Stimulated activated naive CD8-positive, alpha-beta T cell treated with anti-CD3 and anti-CD28 coated beads, Interleukin-15, amount 100 ng/mL, for 72 hours (primary cell): ENCODE measurements around the gene HSD17B8.

Experiments
- ATAC-seq: fragments of 150-1000 bp; cut with Tn5 transposase; 2 replicates; pipeline ENCODE4 v1.10.0; 2021; ENCODE audit warnings: mild to moderate bottlenecking, moderate library complexity
- DNase-seq, 2 donors: peaks; one replicate each; pipeline ENCODE4 v3.0.0; 2021 to 2022
- H3K27ac Mint-ChIP-seq, 2 donors: one replicate each; pipeline ENCODE4 v1.8.0; 2022; ENCODE audit warnings: mild to moderate bottlenecking in 2 of 2, mixed read lengths in 2 of 2, moderate library complexity in 2 of 2
- H3K27me3 Mint-ChIP-seq: one replicate; pipeline ENCODE4 v1.8.0; 2022; ENCODE audit warnings: mixed read lengths
- H3K4me1 Mint-ChIP-seq: one replicate; pipeline ENCODE4 v1.8.0; 2022; ENCODE audit warnings: mild to moderate bottlenecking, mixed read lengths
- H3K4me3 Mint-ChIP-seq, 2 donors: one replicate each; pipeline ENCODE4 v1.8.0; 2022; ENCODE audit warnings: mild to moderate bottlenecking in 2 of 2, mixed read lengths in 2 of 2, moderate library complexity in 1 of 2
- H3K9me3 Mint-ChIP-seq, 2 donors: one replicate each; pipeline ENCODE4 v1.8.0; 2022; ENCODE audit warnings: mixed read lengths in 2 of 2

Gene HSD17B8

DNA sequence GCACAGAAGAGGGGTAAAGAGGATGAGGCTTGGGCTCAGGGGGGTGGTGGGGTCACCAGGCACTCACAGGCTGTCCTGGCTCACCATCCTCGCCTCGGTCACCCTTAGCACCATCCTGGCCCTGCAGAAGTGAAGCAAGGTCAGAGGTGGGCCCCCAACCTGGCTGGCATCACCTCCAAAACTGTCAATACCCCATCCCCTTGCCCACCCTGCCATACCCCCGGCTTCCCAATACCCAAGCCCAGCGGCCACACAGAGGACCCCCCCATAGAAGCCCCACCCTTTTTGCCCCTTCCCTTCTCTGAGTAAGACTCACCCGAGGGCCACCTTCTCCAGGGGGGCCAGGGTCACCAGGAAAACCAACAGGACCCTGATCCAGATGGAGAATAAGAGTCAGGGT, 35.8 kb upstream of the HSD17B8 start:
- Mint-ChIP-seq H3K27me3 (peaks cover 7% of the 10 kb centered on the region), H3K27ac (no peak overlapping the region), H3K4me3 (no peak overlapping the region), H3K9me3 (no peaks in the 10 kb centered on the region), H3K4me1 (peaks cover 4% of the 10 kb centered on the region)
- ATAC-seq (no peak), DNase-seq (no peak)

DNA sequence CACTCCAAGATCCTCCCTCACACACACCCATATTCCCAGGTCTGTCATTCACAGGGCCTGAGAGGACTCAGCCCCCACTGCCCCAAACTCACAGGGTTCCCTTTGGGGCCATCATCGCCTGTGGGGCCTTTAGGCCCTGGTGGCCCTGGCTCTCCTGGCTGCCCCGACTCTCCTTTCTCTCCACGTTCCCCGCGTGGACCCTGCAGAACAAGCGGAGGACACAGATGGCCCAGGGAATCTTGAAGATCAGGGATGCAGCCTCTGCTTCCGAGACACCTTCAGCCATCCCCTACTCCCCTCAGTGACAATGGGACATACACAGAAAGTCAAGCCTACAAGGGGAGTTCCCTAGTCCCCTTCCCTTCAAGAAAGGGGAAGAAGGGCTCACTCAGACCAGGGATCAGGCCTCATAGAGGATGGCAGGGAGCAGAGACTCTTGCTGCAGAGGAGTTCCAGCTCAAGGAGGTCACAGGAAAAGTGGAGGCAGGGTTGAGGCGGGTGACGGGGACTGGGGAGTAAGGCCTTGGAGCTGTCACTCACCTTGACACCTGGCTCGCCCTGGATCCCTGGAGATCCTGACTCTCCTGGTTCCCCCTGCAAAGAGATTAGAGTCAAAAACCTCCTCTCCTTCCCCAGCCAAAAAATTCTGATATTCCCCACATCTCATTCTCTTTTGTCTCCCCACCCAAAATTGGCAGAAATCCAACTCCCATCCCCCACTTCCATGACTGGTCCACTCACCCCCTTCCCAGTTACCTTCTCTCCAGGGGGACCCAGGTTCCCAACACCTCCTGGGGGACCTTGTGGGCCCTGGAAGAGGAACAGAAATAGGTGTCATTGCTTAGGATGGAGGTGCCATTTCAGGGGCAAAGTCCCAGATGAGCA, 34.9 kb upstream of the HSD17B8 start:
- DNase-seq, result no peak
- H3K27ac Mint-ChIP-seq, result no peak overlapping the region
- H3K4me1 Mint-ChIP-seq, result no peaks in the 10 kb centered on the region
- H3K9me3 Mint-ChIP-seq, result no peaks in the 10 kb centered on the region
- H3K27me3 Mint-ChIP-seq, result no peaks in the 10 kb centered on the region
- H3K4me3 Mint-ChIP-seq, result no peak overlapping the region
- no peak for ATAC-seq

DNA sequence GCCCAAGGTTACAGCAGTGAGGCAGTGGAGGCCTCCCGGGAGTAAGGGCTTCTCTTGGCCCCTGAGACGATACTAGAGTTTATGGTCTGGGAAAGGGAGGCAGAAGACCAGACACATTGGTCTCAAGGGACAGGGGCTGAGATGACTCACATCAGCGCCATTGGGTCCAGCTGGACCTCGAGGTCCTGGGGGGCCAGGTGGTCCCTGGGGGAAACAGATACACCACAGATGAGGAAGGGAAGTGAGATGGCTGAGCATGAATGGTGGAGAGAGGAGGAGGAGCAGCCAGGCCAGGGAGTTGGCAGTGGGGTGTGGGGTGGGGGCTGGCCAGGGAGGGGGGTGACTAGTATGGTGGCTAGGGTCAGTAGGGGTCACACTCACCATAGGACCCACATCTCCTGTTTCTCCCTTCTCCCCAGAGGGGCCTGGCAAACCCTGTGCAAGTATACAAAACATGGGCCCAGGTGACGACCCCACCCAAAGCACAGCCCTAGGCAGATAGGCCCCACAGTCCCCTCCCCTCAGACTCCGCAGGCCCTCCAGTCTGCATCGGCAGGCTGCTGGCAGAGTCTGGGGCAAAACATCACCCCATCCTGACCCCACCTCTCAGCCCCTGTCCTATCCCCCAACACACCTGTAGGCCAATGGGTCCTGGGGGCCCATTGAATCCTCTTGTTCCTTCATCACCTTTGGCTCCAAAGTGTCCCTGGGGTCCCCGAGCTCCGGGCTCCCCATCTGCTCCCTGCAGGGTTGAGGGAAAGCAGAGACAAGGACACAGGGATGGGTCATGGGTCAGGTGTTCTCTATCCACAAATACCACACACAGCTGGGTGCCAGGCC, 34.1 kb upstream of the HSD17B8 start:
- Mint-ChIP-seq H3K27me3 (no peaks in the 10 kb centered on the region), H3K9me3 (no peaks in the 10 kb centered on the region), H3K4me1 (no peaks in the 10 kb centered on the region), H3K27ac (no peak overlapping the region), H3K4me3 (no peak overlapping the region)
- ATAC-seq, result no peak
- no peak for DNase-seq

DNA sequence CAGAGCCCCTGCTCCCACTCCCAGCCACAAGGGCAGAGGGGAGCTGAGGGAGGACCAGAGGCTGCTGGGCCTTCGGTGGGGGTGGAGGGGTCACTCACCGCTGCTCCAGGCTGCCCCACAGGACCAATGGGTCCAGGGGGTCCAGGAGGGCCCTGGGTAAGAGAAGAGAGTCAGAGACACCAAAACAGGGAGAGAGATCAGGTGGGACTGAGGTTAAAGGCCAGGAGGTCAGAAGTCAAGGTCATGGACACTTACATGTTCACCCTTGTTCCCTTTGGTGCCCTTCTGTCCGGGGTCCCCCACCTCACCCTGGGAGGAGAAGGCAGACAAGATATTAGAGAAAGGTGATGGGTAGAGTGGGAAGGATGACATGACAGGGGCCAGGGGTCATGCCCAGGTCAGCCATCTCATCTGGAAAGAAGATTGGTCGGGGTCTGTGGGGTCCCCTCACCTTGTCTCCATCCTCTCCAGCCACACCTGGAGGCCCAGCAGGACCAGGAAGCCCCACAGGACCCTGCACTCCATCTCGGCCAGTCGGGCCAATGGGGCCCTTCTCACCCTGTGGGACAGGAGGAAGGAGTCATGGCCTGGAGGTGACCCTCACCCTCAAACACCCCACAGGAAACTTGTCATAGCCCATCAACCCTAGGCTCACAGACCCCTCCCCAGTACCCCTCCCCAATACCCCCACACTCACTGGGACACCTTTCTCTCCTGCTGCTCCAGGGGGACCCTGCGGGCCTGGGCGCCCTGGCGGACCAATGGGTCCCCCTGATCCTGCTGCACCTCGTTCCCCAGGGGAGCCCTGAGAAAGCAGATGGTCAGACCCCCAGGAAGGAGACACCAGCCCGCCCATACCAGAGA, 33.2 kb upstream of the HSD17B8 start:
- no peak for DNase-seq
- Mint-ChIP-seq H3K4me1 (no peaks in the 10 kb centered on the region), H3K27me3 (no peaks in the 10 kb centered on the region), H3K4me3 (no peak overlapping the region), H3K9me3 (no peaks in the 10 kb centered on the region), H3K27ac (peak overlapping the region in 1 of 2 donors; percentile 82)
- no peak for ATAC-seq

DNA sequence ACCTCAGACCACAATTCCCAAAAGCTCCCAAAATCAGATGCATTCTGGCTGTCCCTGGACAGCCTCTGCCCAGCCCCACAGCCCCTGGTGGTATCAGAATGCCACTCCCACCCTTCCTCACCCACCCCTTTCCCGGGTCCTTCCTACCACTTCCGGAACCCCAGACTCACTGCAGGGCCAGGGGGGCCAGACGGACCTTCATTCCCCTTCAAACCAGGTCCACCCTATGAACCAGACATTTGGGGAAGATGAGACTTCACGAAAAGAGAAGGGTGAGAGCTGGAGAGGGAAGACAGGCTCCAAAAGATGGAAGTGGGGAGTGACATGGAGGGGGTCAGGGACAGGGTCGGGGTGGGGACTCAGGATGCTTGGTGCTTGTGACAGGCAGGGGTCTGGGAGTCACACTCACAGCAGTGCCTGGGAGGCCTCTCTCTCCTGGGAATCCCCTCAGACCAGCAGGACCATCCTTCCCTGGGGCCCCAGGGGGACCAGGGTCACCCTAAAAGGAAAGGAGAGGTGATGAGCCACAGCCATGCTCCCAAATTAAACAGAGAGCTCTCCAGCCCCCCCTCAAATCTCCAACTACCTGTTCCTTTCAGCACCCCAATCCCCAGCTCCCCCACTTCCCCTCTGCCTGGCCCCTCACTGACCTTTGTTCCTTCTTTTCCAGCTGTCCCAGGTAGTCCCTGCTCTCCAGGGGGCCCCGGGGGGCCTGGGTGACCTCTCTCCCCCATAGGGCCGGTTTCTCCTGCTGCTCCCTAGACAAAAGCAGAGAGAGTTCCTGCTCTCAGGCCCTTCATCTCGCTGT, 32.4 kb upstream of the HSD17B8 start:
- no peaks in the 10 kb centered on the region for H3K27me3 Mint-ChIP-seq
- ATAC-seq, result no peak
- no peak for DNase-seq
- H3K27ac Mint-ChIP-seq, result peak overlapping the region in 1 of 2 donors; percentile 13
- H3K4me1 Mint-ChIP-seq, result no peaks in the 10 kb centered on the region
- H3K4me3 Mint-ChIP-seq, result no peak overlapping the region
- no peaks in the 10 kb centered on the region for H3K9me3 Mint-ChIP-seq

DNA sequence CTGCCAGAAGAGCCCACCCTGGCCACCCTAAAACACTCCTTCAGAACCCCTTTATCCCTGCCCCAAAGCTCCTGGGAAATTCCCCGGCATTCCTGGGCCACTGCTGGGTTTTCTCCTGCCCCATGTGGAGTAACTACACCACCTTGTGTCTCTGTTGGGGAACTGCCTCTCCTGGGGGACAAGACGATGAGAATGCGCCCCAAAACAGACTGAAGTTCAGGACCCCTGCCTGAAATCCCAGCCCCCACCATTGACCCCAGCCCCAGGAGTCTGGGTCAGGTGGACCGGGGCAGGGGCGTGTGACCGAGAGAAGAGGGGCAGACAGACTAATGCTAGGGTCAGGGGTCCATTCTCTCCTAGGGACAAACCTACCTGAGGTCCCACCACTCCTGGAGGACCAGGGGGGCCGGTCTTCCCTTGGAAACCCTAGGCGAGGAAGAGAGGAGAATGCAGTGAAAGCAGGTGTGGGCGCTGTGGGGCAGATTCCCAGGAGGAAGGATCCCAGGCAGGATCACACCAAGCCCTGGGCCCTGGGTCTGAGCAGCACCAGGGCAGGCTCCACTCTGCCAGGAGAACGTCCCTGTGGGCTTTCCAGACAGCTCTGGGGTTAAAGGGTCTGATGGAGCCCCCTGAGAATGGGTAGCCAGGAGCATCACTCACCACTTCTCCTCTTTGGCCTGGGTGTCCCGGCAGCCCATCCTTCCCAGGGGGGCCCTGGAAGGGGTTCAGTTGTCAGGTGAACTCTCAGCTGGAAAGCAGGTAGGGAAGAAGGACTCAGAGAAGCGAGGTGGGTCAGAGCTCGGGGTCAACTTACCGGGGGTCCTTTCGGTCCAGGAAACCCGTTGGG, 31.5 kb upstream of the HSD17B8 start:
- peak overlapping the region; percentile 13 to 28 for H3K27ac Mint-ChIP-seq
- H3K9me3 Mint-ChIP-seq, result no peaks in the 10 kb centered on the region
- no peaks in the 10 kb centered on the region for H3K27me3 Mint-ChIP-seq
- H3K4me3 Mint-ChIP-seq, result no peak overlapping the region
- ATAC-seq, result no peak
- H3K4me1 Mint-ChIP-seq, result no peaks in the 10 kb centered on the region
- DNase-seq, result no peak

DNA sequence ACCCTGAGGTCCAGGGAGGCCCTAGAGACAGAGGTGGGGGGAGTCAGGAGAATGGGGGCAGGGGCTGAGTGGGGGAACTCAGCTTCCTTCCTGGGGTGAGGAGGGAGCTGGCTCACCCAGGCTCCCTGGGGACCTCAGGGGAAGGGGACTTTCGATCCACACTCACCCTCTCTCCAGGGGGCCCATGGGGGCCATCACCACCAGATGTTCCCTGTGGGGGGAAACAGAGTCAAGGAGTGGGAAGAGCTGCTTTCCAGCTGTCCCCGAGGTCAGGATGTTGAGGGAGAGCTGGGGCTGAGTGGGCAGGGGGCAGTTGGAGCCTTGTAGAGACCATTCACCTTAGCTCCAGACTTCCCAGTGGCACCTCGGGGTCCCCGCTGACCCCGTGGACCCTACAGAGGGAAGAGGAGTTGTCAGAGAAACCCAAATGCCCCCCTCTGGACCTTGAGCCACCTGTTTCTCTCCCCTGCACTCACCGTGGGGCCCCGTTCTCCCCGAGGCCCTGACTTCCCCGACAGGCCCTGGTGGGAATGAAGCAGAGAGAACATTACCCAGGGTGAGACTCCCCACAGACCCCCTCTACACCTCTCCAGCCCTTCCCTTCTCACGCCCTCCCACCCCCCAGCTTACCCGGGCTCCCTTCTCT, 30.8 kb upstream of the HSD17B8 start:
- ATAC-seq (no peak), DNase-seq (no peak)
- H3K4me1 Mint-ChIP-seq, result no peaks in the 10 kb centered on the region
- H3K9me3 Mint-ChIP-seq, result no peaks in the 10 kb centered on the region
- no peak overlapping the region for H3K27ac Mint-ChIP-seq
- H3K4me3 Mint-ChIP-seq, result no peak overlapping the region
- H3K27me3 Mint-ChIP-seq, result no peaks in the 10 kb centered on the region

DNA sequence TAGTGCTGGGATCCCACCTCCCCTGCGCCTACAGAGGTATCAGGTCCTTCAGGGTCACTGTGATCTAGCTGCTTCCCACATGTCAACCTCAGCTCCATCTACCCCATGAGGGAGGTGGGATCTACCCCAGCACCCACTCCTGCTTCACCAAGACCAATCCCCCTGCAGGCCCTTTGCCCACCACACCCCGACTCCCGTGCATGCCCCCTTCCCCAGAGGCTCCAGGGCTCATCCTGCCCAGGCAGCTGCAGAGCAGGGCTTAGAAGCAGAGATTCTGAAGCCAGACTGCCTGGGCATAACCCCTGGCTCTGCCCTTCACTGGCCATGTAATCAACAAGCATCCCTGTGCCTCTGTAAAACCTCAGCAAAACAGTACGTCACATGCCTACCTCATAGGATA, 29.7 kb upstream of the HSD17B8 start:
- no peak overlapping the region for H3K4me3 Mint-ChIP-seq
- no peaks in the 10 kb centered on the region for H3K4me1 Mint-ChIP-seq
- H3K9me3 Mint-ChIP-seq, result no peaks in the 10 kb centered on the region
- no peak overlapping the region for H3K27ac Mint-ChIP-seq
- DNase-seq, result no peak
- no peaks in the 10 kb centered on the region for H3K27me3 Mint-ChIP-seq
- ATAC-seq, result no peak

DNA sequence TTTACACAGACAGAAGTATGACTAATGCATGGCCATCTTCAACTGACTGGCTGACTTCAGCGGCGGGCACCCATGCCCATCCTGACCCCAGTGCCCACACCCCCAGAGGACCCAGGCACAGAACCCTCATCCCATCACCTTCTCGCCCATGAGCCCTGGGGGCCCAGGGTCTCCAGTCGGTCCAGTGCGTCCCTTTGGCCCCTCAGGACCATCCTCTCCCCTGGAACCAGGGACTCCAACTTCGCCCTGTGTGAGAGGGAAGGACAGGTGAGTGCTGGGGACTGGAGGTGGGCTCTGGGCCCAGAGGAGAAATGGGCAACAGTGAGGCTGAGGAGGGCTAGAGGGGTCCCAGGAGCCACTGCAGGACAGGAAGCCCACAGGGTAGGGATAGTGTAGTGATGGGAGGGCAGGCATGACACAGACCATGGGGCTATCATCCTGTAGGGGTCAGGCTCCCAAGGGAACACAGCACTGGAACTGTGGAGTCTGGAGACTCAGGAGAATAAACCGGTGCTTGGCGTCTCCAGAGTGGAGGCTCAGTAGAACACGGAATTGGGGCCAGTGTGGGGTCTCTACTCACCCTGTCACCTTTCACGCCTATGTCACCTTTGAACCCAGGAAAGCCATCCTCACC, 28.9 kb upstream of the HSD17B8 start:
- H3K27me3 Mint-ChIP-seq, result no peaks in the 10 kb centered on the region
- DNase-seq, result no peak
- H3K27ac Mint-ChIP-seq, result no peak overlapping the region
- no peak for ATAC-seq
- no peaks in the 10 kb centered on the region for H3K9me3 Mint-ChIP-seq
- H3K4me3 Mint-ChIP-seq, result no peak overlapping the region
- no peaks in the 10 kb centered on the region for H3K4me1 Mint-ChIP-seq

DNA sequence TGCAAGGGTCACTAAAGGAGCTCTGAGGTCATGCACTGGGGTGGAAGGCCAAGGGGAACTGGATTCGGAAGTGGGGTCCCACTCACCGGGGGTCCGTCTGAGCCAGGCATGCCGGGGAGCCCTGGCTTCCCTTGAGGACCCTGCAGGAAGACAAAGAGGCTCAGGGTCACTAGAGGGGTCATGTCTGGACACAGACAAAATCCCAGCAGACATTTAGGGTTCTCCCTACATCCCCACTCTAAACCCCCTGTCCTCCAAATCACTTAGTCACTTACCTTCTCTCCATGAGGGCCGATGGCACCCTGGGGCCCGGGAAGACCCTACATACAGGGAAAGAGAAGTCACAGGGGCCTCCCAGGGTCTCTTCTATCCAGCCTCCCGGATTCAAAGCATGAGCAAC, 27.5 kb upstream of the HSD17B8 start:
- ATAC-seq (no peak), DNase-seq (no peak)
- Mint-ChIP-seq H3K27me3 (no peaks in the 10 kb centered on the region), H3K4me1 (no peaks in the 10 kb centered on the region), H3K27ac (no peak overlapping the region), H3K9me3 (no peaks in the 10 kb centered on the region), H3K4me3 (no peak overlapping the region)

DNA sequence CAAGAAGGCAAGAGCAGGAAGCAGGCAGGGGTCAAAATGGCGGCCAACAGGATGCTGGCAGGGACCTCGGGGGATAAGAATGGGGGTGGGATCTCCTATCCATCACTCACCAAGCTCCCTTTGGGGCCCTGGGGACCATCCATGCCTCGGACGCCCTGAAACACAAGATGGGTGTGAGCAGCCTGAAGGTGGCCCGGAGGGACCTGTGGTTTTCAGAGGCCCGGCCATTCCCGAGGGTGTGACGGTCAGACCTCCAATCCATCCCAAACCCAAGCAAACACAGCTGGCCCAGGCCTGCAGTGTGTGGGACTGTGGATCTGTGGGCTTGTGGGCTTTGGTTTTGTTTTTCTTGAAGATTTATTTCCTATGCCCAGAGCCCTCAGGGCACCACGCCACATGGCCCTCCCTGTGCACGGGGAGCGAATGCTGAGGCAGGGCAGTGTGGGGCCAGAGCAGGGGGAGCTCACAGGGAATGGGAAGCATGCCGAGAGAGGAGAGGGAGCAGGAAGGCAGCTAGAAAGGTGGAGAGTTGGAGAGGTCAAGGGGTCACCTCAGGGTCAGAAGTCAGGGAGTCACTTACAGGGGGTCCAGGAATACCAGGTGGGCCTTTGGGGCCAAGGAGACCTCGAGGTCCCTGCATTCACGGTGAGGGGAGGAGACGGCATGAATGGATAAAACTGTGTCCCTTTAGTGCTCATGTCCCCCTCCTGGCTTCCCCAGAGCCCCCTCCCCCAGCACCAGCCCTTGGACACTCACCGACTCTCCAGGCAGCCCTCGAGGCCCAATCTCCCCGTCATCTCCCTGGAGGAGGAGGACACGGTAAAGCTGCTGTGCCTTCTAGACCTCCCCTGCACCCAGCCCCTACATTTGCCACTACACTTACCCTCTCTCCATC, 26.7 kb upstream of the HSD17B8 start:
- no peak overlapping the region for H3K27ac Mint-ChIP-seq
- no peaks in the 10 kb centered on the region for H3K27me3 Mint-ChIP-seq
- DNase-seq (no peak), ATAC-seq (no peak)
- peaks cover 3 to 4% of the 10 kb centered on the region in 2 donors for H3K9me3 Mint-ChIP-seq
- H3K4me1 Mint-ChIP-seq, result peaks cover 3% of the 10 kb centered on the region
- H3K4me3 Mint-ChIP-seq, result no peak overlapping the region

DNA sequence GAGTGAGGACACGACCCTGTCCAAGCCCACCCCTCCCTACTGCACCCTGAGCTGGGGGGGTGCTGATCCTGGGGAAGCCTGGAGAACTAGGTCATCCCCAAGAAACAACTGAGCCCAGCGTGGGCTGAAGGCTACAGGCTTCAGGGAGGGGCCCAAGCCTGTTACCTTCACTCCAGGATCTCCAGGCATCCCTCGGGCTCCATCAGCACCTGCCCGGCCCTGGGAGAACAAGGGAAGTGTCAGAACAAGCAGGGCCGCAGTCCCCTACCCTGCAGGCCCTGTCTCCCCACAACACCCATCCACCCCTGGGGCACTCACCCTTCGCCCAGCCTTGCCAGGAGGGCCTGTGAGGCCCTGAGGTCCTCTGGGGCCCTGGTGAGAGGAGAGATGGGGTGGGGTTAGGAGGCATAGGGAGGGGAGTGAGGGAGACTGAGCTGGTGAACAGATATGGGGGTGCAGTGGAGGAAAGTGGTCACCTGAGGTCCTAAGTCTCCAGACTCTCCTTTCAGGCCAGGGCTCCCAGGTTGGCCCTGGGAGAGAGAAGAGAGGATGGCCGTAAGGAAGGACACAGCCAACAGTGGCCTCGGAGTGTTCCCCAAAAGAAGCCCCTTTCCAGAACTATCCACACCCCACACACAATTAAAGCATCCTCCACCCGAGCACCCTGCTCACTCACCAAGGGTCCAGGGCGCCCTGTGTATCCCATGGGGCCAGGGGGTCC, 25.5 kb upstream of the HSD17B8 start:
- ATAC-seq (no peak), DNase-seq (no peak)
- peaks cover 15% of the 10 kb centered on the region for H3K4me1 Mint-ChIP-seq
- H3K4me3 Mint-ChIP-seq, result no peak overlapping the region
- no peak overlapping the region for H3K27ac Mint-ChIP-seq
- H3K27me3 Mint-ChIP-seq, result no peaks in the 10 kb centered on the region
- H3K9me3 Mint-ChIP-seq, result peaks cover 14 to 15% of the 10 kb centered on the region in 2 donors
